HG03039 (cell line): Measurements from ENCODE around the gene PDLIM7.
"Not testable (repeated sequence)": the region's sequence is repeated elsewhere in the genome, so short reads cannot be mapped to it uniquely, and the experiment has no call there.

Source experiments
- ATAC-seq: cut with Tn5 transposase; IDR thresholded peaks from one replicate; pipeline ENCODE4 v1.9.1; 2021; ENCODE audit warnings: mild to moderate bottlenecking, moderate library complexity; ENCODE audit not compliant: unreplicated experiment

PDLIM7 gene

GRCh38 chr5:177497292-177498012 is at the start of gene PDLIM7:
Gene PDLIM7, minus strand, starts transcription at chr5:177497604. Its CDS starts 1,092 bp downstream, at chr5:177496512.
- peak; percentile 75 for ATAC-seq

- ATAC-seq = no peak
Measured at GRCh38 chr5:177546258-177546741, 48.9 kb upstream of the PDLIM7 start.

GRCh38 chr5:177545487-177546257 is 48.3 kb upstream of the PDLIM7 start:
- no peak for ATAC-seq

- ATAC-seq = no peak
Measured at GRCh38 chr5:177542816-177543465, 45.5 kb upstream of the PDLIM7 start.

DNA sequence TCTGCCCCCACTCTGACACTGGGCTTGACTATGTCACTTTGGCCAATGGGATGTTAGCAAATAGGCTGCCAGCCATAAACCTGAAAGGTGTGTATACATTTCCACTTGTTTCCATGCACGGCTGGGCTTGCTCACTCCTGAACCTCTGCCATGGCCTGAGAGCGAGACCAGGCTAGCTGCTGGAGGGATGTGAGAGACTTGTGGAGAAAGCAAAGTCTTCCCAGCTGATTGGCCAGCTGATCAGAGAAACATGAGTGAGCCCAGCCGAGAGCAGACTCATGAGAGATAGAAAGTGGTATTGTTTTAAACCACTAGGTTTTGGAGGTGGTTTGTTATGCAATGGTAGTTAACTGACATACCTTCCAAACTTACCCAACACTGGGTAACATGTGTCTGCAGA is 43.0 kb upstream of the PDLIM7 start:
- ATAC-seq = no peak

GRCh38 chr5:177539411-177539810 is 42.0 kb upstream of the PDLIM7 start:
- ATAC-seq = no peak

DNA sequence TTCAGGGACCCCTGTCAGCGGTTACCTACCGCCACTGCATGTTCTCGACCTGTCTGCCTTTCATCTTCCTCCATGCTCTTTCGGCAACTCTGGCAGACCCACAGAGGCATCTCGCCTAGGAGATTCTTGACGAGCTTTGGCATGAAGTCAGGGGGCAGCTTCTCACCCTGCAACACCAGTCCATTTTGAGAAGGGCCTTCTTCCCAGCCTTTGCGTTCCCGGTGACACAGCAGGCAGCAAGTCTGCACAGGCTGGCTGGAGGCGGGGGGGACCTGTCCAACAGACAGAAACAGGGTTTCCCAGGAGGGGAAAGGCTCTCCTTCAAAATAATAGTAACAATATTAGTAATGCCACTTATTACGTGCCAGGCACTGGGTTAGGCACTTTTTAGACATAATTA is 41.5 kb upstream of the PDLIM7 start:
- no peak for ATAC-seq

DNA sequence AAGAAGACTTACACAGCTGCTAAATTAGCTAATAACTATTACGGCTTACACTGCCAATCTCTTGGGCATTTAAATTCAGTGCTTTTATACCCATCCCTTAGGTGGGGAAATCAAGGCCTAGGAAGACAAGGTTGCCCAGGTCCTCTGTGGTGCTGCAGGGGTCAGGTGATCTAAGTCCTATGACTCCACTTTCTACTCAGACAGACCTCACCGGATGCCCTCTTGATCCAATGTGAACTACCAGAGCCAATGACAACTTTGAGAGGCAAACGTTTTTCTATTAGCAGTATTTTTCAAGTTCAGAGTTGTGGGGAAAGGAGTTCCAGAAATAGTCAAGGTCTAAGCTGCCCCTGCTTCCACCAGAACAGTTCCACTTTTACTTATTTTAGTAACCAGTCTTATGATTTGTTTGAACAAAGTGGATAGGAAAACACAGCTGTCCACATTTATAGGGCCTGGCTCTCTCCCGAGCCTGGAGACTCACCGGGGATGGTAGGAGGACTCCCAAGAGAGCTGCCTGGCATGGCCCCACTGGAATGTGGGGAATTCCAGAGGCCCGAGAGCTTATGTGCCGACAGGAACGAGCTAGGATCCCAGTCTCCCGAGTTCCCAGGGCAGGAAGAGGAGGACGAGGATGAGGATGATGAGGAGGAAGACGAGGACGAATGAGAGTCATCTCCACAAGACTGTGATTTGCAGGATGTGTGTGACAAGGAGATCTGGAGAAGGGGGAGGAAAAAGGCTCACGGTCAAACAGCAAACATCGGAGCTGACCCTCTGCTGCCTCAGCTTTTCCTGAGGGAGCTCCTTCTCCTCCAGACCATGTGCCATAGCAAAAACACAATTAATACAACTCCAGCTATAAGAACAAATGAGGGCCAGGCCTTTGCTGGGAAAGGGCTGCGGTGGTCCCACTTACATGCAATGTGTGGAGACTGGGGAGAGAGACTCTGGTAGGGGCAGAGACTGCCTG is 40.3 kb upstream of the PDLIM7 start:
- ATAC-seq = no peak

DNA sequence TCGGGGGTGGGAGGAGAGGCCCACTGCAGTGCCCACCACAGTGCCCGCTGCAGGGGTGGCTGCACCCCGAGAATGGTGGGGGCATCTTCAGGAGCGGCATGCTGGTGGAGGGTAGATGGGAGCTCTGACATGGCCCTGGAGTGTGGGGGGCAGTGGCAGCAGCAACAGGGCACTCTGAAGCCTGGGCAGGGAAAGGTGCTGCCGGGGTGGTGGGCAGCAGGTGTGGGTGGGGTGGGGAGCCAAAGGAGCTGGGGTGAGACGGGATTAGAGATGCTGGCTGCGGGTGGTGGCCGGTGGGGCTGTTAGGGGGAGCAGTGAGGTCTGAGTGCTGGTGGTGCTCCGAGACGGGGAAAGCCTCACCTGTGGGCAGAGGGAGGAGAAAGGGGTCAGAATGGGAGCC is 39.0 kb upstream of the PDLIM7 start:
- no peak for ATAC-seq

GRCh38 chr5:177535125-177535524 is 37.7 kb upstream of the PDLIM7 start:
- ATAC-seq = no peak

GRCh38 chr5:177534433-177534832 is 37.0 kb upstream of the PDLIM7 start:
- ATAC-seq = not testable (repeated sequence)

DNA sequence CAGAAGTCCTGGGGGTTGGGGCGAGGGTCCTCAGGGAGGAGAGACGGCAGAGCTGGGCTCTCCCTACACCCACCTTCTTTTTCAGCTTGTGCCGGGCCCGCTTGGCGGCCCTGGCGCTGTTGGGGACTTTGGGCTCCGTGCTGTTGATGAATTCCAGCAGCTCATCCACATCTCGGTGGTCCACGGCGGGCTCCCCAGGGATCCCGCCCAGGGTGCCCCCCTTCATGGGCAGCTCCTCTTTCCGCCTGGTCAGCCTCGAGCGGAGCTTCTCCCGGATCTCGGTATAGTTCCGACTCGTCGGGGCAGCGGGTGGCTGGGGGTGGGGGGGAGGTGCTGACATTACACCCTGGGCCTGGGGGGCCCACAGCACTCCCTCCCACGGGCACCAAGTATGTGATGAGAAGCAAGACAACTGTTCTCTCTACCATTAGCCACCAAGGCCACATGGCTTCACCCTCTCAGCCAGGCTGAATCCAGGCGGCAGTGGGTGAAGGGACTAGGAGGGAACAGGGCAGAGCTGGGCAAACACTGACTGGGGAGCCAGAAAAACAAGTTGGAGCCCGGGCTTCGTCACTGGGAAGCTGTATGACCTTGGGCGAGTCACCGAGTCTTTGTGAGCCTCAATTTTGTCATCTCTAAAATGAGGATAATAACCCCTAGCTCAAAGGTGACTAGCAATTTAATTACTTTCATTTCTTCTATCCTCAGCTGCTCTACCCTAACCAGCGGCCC is 34.0 kb upstream of the PDLIM7 start:
- ATAC-seq = no peak

- no peak for ATAC-seq
Measured at GRCh38 chr5:177530638-177531037, 33.2 kb upstream of the PDLIM7 start.

- no peak for ATAC-seq
Measured at GRCh38 chr5:177529247-177530203, 32.1 kb upstream of the PDLIM7 start.

- no peak for ATAC-seq
Measured at GRCh38 chr5:177528631-177529030, 31.2 kb upstream of the PDLIM7 start.

DNA sequence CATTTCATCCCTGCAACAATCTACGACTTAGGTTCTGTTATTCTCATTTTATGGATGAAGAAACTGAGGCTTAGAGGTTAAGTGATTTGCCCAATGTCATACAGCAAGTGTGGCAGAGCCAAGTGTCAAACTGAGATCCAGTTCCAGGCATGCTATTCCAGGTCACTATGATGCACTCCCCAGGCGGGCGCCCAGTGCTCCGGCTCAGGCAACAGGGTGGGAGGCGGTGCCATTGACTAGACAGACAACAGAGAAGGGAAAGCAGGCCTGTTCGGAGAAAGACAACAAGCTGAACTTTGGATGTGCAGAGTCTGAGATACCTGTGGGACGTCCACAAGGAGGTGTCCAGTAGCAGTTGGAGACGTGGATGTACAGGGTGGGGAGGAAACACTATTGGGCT is 30.2 kb upstream of the PDLIM7 start:
- ATAC-seq = no peak

- ATAC-seq = no peak
Measured at GRCh38 chr5:177526791-177527190, 29.4 kb upstream of the PDLIM7 start.

DNA sequence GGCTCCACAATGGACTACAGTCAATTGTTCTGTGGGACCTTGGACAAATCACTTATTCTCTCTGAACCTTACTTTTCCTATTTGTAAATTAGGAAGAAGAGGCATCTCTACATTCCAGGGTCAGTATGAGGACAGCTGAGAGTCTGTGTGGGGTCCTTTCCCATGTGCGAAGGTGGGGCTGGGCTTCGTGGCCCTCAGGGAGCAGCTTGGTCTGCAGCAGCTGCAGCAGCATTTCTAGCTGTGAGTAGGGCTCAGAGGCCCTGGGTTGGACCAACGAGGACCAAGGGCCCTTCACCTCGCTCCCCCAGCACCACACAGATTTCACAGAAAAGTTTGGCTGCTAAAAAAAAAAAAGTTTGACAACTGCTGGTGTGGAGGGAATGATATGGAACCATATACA is 28.8 kb upstream of the PDLIM7 start:
- ATAC-seq = no peak
